ENCODE data around the gene GANAB. TPM values are rescaled to one million over a fixed set of nuclear protein-coding genes. Genes with fewer than 3 reads are reported as not detected.
"Not testable (repeated sequence)": the region's sequence is repeated elsewhere in the genome, so short reads cannot be mapped to it uniquely, and the experiment has no call there.

Gene GANAB
- polyA plus RNA-seq, 3 donors: 390 to 407 (median 396) TPM

- no peak for DNase-seq (ENCODE audit: low read depth in 3 of 3, low spot score in 2 of 3)
Observed at GRCh38 chr11:62603072-62603408, 43.4 kb downstream of the GANAB start.

GRCh38 chr11:62602141-62603071 is 44.0 kb downstream of the GANAB start:
- no peak for DNase-seq (ENCODE audit: low read depth in 3 of 3, low spot score in 2 of 3)

GRCh38 chr11:62601372-62602140 is 44.9 kb downstream of the GANAB start, which contains the start of gene MTA2:
Gene MTA2, minus strand, starts transcription at chr11:62601865. Its CDS starts 415 bp downstream, at chr11:62601450.
- peak; percentile 90 to 96 (median 94) for DNase-seq (ENCODE audit: low read depth in 3 of 3, low spot score in 2 of 3)

GRCh38 chr11:62601122-62601371 is 45.4 kb downstream of the GANAB start:
- no peak for DNase-seq (ENCODE audit: low read depth in 3 of 3, low spot score in 2 of 3)

- no peak for DNase-seq (ENCODE audit: low read depth in 3 of 3, low spot score in 2 of 3)
Observed at GRCh38 chr11:62600367-62601121, 45.9 kb downstream of the GANAB start.

GRCh38 chr11:62599901-62600300 is 46.5 kb downstream of the GANAB start:
- no peak for DNase-seq (ENCODE audit: low read depth in 3 of 3, low spot score in 2 of 3)

GRCh38 chr11:62599069-62599696 is 47.2 kb downstream of the GANAB start:
- DNase-seq (ENCODE audit: low read depth in 3 of 3, low spot score in 2 of 3): peak in 2 of 3 donors; percentile 86 to 91

GRCh38 chr11:62595124-62595523 is 51.3 kb downstream of the GANAB start:
- DNase-seq (ENCODE audit: low read depth in 3 of 3, low spot score in 2 of 3): no peak

- DNase-seq (ENCODE audit: low read depth in 3 of 3, low spot score in 2 of 3): no peak
Observed at GRCh38 chr11:62593434-62594044, 52.9 kb downstream of the GANAB start.

- DNase-seq (ENCODE audit: low read depth in 3 of 3, low spot score in 2 of 3): no peak
Observed at GRCh38 chr11:62592989-62593421, 53.4 kb downstream of the GANAB start.

- DNase-seq (ENCODE audit: low read depth in 3 of 3, low spot score in 2 of 3): no peak
Observed at GRCh38 chr11:62592146-62592815, 54.1 kb downstream of the GANAB start.

- DNase-seq (ENCODE audit: low read depth in 3 of 3, low spot score in 2 of 3): peak; percentile 95 to 97 (median 97)
Observed at GRCh38 chr11:62591448-62592145, 54.8 kb downstream of the GANAB start, which contains the start of gene TUT1. Gene TUT1, minus strand, starts transcription at chr11:62591523. Its CDS starts 38 bp downstream, at chr11:62591485.

- DNase-seq (ENCODE audit: low read depth in 3 of 3, low spot score in 2 of 3): no peak
Observed at GRCh38 chr11:62588966-62589637, 57.3 kb downstream of the GANAB start.

GRCh38 chr11:62585356-62585755 is 61.1 kb downstream of the GANAB start:
- DNase-seq (ENCODE audit: low read depth in 3 of 3, low spot score in 2 of 3): not testable (repeated sequence)

- DNase-seq (ENCODE audit: low read depth in 3 of 3, low spot score in 2 of 3): not testable (repeated sequence)
Observed at GRCh38 chr11:62581735-62582134, 64.7 kb downstream of the GANAB start.

GRCh38 chr11:62580959-62581715 is 65.3 kb downstream of the GANAB start:
- no peak for DNase-seq (ENCODE audit: low read depth in 3 of 3, low spot score in 2 of 3)

- no peak for DNase-seq (ENCODE audit: low read depth in 3 of 3, low spot score in 2 of 3)
Observed at GRCh38 chr11:62579252-62579651, 67.2 kb downstream of the GANAB start.

- no peak for DNase-seq (ENCODE audit: low read depth in 3 of 3, low spot score in 2 of 3)
Observed at GRCh38 chr11:62578541-62578940, 67.9 kb downstream of the GANAB start.

All from right renal cortex interstitium (tissue), 3 donors.